Neuronal stem cell (in vitro differentiated cells): ENCODE measurements around the gene ZNF804B.

Experiments
- DNase-seq: peaks from one replicate; pipeline ENCODE4 v3.0.0-alpha.2; 2013; ENCODE audit warnings: low spot score
- H2AFZ ChIP-seq: one replicate; pipeline ENCODE4 v1.6.1; 2013; ENCODE audit warnings: mild to moderate bottlenecking, low read length, inconsistent platforms
- H2AK5ac ChIP-seq: 2 replicates; pipeline ENCODE4 v1.6.1; 2013; ENCODE audit warnings: low read depth, mild to moderate bottlenecking, inconsistent platforms, low read length, moderate library complexity, mixed read lengths
- H2BK120ac ChIP-seq: 2 replicates; pipeline ENCODE4 v1.6.1; 2013; ENCODE audit warnings: low read depth, mild to moderate bottlenecking, inconsistent platforms, low read length, moderate library complexity, mixed read lengths
- H2BK12ac ChIP-seq: one replicate; pipeline ENCODE4 v1.6.1; 2013; ENCODE audit warnings: low read length, inconsistent platforms
- H2BK15ac ChIP-seq: 2 replicates; pipeline ENCODE4 v1.6.1; 2013; ENCODE audit warnings: mild to moderate bottlenecking, low read length, inconsistent platforms, mixed read lengths
- H2BK5ac ChIP-seq: one replicate; pipeline ENCODE4 v1.6.1; 2013; ENCODE audit warnings: inconsistent platforms, mild to moderate bottlenecking, low read length, moderate library complexity
- H3K14ac ChIP-seq: one replicate; pipeline ENCODE4 v1.6.1; 2013; ENCODE audit warnings: low read length, inconsistent platforms
- H3K18ac ChIP-seq: 2 replicates; pipeline ENCODE4 v1.6.1; 2013; ENCODE audit warnings: low read length, inconsistent platforms
- H3K23ac ChIP-seq: 2 replicates; pipeline ENCODE4 v1.6.1; 2013; ENCODE audit warnings: low read depth, mild to moderate bottlenecking, mixed read lengths, low read length, inconsistent platforms; ENCODE audit not compliant: poor library complexity
- H3K27ac ChIP-seq: replicated peaks from 3 replicates; pipeline ENCODE4 v1.5.1; 2013; ENCODE audit warnings: low read length, inconsistent platforms
- H3K27me3 ChIP-seq, 3 experiments: 2 replicates each; pipeline ENCODE4 v1.6.1; 2013; ENCODE audit warnings: low read length in 3 of 3, mild to moderate bottlenecking in 2 of 3, inconsistent platforms in 1 of 3, low read depth in 1 of 3, mixed read lengths in 1 of 3, moderate library complexity in 1 of 3; ENCODE audit not compliant: control insufficient read depth in 3 of 3, insufficient read depth in 3 of 3
- H3K36me3 ChIP-seq, 2 donors: replicated peaks in 1 of 2; 2 replicates each; pipeline ENCODE4 v1.6.1; 2013; ENCODE audit warnings: low read length in 2 of 2; ENCODE audit not compliant: control insufficient read depth in 2 of 2, insufficient read depth in 2 of 2
- H3K4ac ChIP-seq: 2 replicates; pipeline ENCODE4 v1.6.1; 2013; ENCODE audit warnings: inconsistent platforms, mild to moderate bottlenecking, low read length, moderate library complexity
- H3K4me1 ChIP-seq, 2 donors: 1 replicate in 1 of 2; 2 replicates in 1 of 2; pipeline ENCODE4 v1.6.1; 2013; ENCODE audit warnings: low read length in 2 of 2, low read depth in 1 of 2; ENCODE audit not compliant: control insufficient read depth in 2 of 2, insufficient read depth in 1 of 2
- H3K4me2 ChIP-seq: one replicate; pipeline ENCODE4 v1.6.1; 2013; ENCODE audit warnings: mild to moderate bottlenecking, low read length, inconsistent platforms; ENCODE audit not compliant: insufficient read depth, poor library complexity, severe bottlenecking
- H3K4me3 ChIP-seq, 2 donors: 2 replicates each; pipeline ENCODE4 v1.5.1; 2013; ENCODE audit warnings: low read length in 2 of 2, mild to moderate bottlenecking in 2 of 2, inconsistent platforms in 1 of 2, moderate library complexity in 1 of 2
- H3K79me1 ChIP-seq: one replicate; pipeline ENCODE4 v1.6.1; 2013; ENCODE audit warnings: low read depth, mild to moderate bottlenecking, inconsistent platforms, low read length, moderate library complexity
- H3K9ac ChIP-seq: one replicate; pipeline ENCODE4 v1.6.1; 2013; ENCODE audit warnings: mild to moderate bottlenecking, low read depth, low read length, inconsistent platforms; ENCODE audit not compliant: poor library complexity
- H3K9me3 ChIP-seq, 2 donors: replicated peaks in 1 of 2; 2 replicates each; pipeline versions ENCODE3 to v1.6.1; 2013; ENCODE audit warnings: low read length in 2 of 2, mild to moderate bottlenecking in 2 of 2, inconsistent platforms in 1 of 2, low read depth in 1 of 2, mixed read lengths in 1 of 2, moderate library complexity in 1 of 2; ENCODE audit not compliant: control insufficient read depth in 2 of 2, insufficient read depth in 1 of 2
- H4K8ac ChIP-seq: one replicate; pipeline ENCODE4 v1.6.1; 2013; ENCODE audit warnings: low read depth, mild to moderate bottlenecking, inconsistent platforms, low read length, moderate library complexity
- H4K91ac ChIP-seq: one replicate; pipeline ENCODE4 v1.6.1; 2013; ENCODE audit warnings: low read length, low read depth, mild to moderate bottlenecking, inconsistent platforms; ENCODE audit not compliant: poor library complexity
- WGBS, 2 donors: extraction: QIAGEN DNeasy Blood & Tissue Kit; methylation state at CpG; one replicate each; pipeline ENCODE4 v1.1.7; 2013; ENCODE audit warnings: missing lambda C conversion rate in 2 of 2, mixed read lengths in 1 of 2; ENCODE audit not compliant: insufficient read length in 2 of 2, insufficient replicate concordance in 1 of 2; ENCODE audit errors: extremely low coverage in 2 of 2; 5-methylcytosine and 5-hydroxymethylcytosine counted together

Gene ZNF804B

GRCh38 chr7:88868456-88868855, 109.0 kb downstream of the ZNF804B start:
- Histone ChIP-seq H3K9ac (no peak overlapping the region), H2BK120ac (no peak overlapping the region), H3K23ac (no peak overlapping the region), H3K9me3 (no peaks in the 10 kb centered on the region), H3K27me3 (no peaks in the 10 kb centered on the region), H4K91ac (no peak overlapping the region), H3K79me1 (no peaks in the 10 kb centered on the region), H3K36me3 (no peaks in the 10 kb centered on the region), H2BK15ac (no peak overlapping the region), H2BK5ac (no peak overlapping the region), H3K4me1 (no peaks in the 10 kb centered on the region), H2AFZ (no peak overlapping the region), H3K18ac (no peak overlapping the region), H3K4me3 (no peak overlapping the region), H3K4me2 (no peak overlapping the region), H3K27ac (no peak overlapping the region), H3K4ac (no peak overlapping the region), H3K14ac (no peak overlapping the region), H2BK12ac (no peak overlapping the region), H4K8ac (no peak overlapping the region), H2AK5ac (no peak overlapping the region)
- no CpG with 5 or more reads among the region's 1 CpG for WGBS, 2 donors
- no peak for DNase-seq

GRCh38 chr7:88881136-88881535, 121.6 kb downstream of the ZNF804B start:
- Histone ChIP-seq H3K27me3 (no peaks in the 10 kb centered on the region), H3K4me1 (no peaks in the 10 kb centered on the region), H3K36me3 (no peaks in the 10 kb centered on the region), H3K9ac (no peak overlapping the region), H4K8ac (no peak overlapping the region), H2BK120ac (no peak overlapping the region), H2BK15ac (no peak overlapping the region), H3K14ac (no peak overlapping the region), H2BK12ac (no peak overlapping the region), H2BK5ac (no peak overlapping the region), H3K9me3 (no peaks in the 10 kb centered on the region), H3K4me3 (no peak overlapping the region), H3K27ac (no peak overlapping the region), H3K79me1 (no peaks in the 10 kb centered on the region), H4K91ac (no peak overlapping the region), H3K4me2 (no peak overlapping the region), H2AK5ac (no peak overlapping the region), H2AFZ (no peak overlapping the region), H3K23ac (no peak overlapping the region), H3K4ac (no peak overlapping the region), H3K18ac (no peak overlapping the region)
- DNase-seq, result no peak

GRCh38 chr7:88885131-88885530, 125.6 kb downstream of the ZNF804B start:
- Histone ChIP-seq H2BK5ac (no peak overlapping the region), H3K9ac (no peak overlapping the region), H3K27me3 (no peaks in the 10 kb centered on the region), H2BK15ac (no peak overlapping the region), H3K18ac (no peak overlapping the region), H4K91ac (no peak overlapping the region), H3K79me1 (no peaks in the 10 kb centered on the region), H3K23ac (no peak overlapping the region), H3K14ac (no peak overlapping the region), H3K4ac (no peak overlapping the region), H3K9me3 (no peaks in the 10 kb centered on the region), H2BK120ac (no peak overlapping the region), H2AK5ac (no peak overlapping the region), H3K36me3 (no peaks in the 10 kb centered on the region), H4K8ac (no peak overlapping the region), H3K4me3 (no peak overlapping the region), H3K4me1 (no peaks in the 10 kb centered on the region), H3K4me2 (no peak overlapping the region), H3K27ac (no peak overlapping the region), H2BK12ac (no peak overlapping the region), H2AFZ (no peak overlapping the region)
- no CpG with 5 or more reads among the region's 2 CpGs for WGBS, 2 donors
- no peak for DNase-seq

GRCh38 chr7:88888684-88889083, 129.2 kb downstream of the ZNF804B start:
- no CpG with 5 or more reads among the region's 3 CpGs for WGBS, 2 donors
- Histone ChIP-seq H3K23ac (no peak overlapping the region), H3K18ac (no peak overlapping the region), H4K8ac (no peak overlapping the region), H2BK12ac (no peak overlapping the region), H3K9me3 (no peaks in the 10 kb centered on the region), H3K36me3 (no peaks in the 10 kb centered on the region), H2AK5ac (no peak overlapping the region), H3K4me1 (no peaks in the 10 kb centered on the region), H4K91ac (no peak overlapping the region), H3K4ac (no peak overlapping the region), H2BK120ac (no peak overlapping the region), H3K9ac (no peak overlapping the region), H2BK15ac (no peak overlapping the region), H3K14ac (no peak overlapping the region), H3K27me3 (no peaks in the 10 kb centered on the region), H2BK5ac (no peak overlapping the region), H3K4me2 (no peak overlapping the region), H3K4me3 (no peak overlapping the region), H3K27ac (no peak overlapping the region), H3K79me1 (no peaks in the 10 kb centered on the region), H2AFZ (no peak overlapping the region)
- DNase-seq, result no peak
